ENCODE measurements around the gene LARGE2. TPM values are rescaled to one million over a fixed set of nuclear protein-coding genes. Genes with fewer than 3 reads are reported as not detected.

LARGE2 gene
- total RNA-seq, 1 donor from 2014 or later = 0.36 TPM

DNA sequence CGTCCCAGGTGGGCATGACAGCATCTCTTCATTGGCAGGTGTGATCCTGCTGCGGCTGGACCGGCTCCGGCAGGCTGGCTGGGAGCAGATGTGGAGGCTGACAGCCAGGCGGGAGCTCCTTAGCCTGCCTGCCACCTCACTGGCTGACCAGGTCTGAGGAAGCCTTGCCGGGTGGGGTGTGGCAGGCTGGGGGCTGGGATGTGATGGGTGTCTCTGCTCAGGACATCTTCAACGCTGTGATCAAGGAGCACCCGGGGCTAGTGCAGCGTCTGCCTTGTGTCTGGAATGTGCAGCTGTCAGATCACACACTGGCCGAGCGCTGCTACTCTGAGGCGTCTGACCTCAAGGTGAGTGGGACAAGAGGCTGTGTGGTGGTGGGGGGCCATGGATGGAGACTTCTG is 3.5 kb downstream of the LARGE2 start:
- Mint-ChIP-seq H3K4me1 (ENCODE audit: low read depth, unreplicated experiment) (peaks cover 8% of the 10 kb centered on the region), H3K27me3 (ENCODE audit: low read depth, unreplicated experiment) (peaks cover 24% of the 10 kb centered on the region), H3K36me3 (ENCODE audit: low read depth, unreplicated experiment) (peaks cover 2% of the 10 kb centered on the region), H3K9me3 (ENCODE audit: unreplicated experiment) (peaks cover 3% of the 10 kb centered on the region), H3K4me3 (ENCODE audit: unreplicated experiment) (no peak overlapping the region), H3K27ac (ENCODE audit: unreplicated experiment) (no peak overlapping the region)
- Histone ChIP-seq H3K4me1 (ENCODE audit: insufficient read depth, low read length) (no peaks in the 10 kb centered on the region), H3K27ac (ENCODE audit: low read depth, low read length) (no peak overlapping the region), H4K20me1 (ENCODE audit: insufficient read depth, low read length) (no peaks in the 10 kb centered on the region), H3K9me3 (ENCODE audit: insufficient read depth, low read depth, low read length) (no peaks in the 10 kb centered on the region), H3K27me3 (ENCODE audit: insufficient read depth, low read length) (peaks cover 29% of the 10 kb centered on the region), H3K4me2 (ENCODE audit: low read length) (no peak overlapping the region), H3K79me2 (ENCODE audit: insufficient read depth, low read length) (no peaks in the 10 kb centered on the region), H3K4me3 (ENCODE audit: insufficient read depth, low read depth, low read length) (no peak overlapping the region), H3K9ac (ENCODE audit: low read length) (no peak overlapping the region), H3K36me3 (ENCODE audit: insufficient read depth, low read length) (no peaks in the 10 kb centered on the region), H2AFZ (ENCODE audit: low read depth, low read length) (no peak overlapping the region)
- DNase-seq (ENCODE audit: low read depth) = no peak
- no peak for FAIRE-seq
- TF ChIP-seq, protein P1, sequence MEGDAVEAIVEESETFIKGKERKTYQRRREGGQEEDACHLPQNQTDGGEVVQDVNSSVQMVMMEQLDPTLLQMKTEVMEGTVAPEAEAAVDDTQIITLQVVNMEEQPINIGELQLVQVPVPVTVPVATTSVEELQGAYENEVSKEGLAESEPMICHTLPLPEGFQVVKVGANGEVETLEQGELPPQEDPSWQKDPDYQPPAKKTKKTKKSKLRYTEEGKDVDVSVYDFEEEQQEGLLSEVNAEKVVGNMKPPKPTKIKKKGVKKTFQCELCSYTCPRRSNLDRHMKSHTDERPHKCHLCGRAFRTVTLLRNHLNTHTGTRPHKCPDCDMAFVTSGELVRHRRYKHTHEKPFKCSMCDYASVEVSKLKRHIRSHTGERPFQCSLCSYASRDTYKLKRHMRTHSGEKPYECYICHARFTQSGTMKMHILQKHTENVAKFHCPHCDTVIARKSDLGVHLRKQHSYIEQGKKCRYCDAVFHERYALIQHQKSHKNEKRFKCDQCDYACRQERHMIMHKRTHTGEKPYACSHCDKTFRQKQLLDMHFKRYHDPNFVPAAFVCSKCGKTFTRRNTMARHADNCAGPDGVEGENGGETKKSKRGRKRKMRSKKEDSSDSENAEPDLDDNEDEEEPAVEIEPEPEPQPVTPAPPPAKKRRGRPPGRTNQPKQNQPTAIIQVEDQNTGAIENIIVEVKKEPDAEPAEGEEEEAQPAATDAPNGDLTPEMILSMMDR (IDR thresholded peaks at IDR 0.05; ENCODE audit: insufficient read depth, low read depth, low read length) = no peak
- no peak for TF ChIP-seq EZH2 (IDR thresholded peaks at IDR 0.05; ENCODE audit: insufficient read depth, low read length)

DNA sequence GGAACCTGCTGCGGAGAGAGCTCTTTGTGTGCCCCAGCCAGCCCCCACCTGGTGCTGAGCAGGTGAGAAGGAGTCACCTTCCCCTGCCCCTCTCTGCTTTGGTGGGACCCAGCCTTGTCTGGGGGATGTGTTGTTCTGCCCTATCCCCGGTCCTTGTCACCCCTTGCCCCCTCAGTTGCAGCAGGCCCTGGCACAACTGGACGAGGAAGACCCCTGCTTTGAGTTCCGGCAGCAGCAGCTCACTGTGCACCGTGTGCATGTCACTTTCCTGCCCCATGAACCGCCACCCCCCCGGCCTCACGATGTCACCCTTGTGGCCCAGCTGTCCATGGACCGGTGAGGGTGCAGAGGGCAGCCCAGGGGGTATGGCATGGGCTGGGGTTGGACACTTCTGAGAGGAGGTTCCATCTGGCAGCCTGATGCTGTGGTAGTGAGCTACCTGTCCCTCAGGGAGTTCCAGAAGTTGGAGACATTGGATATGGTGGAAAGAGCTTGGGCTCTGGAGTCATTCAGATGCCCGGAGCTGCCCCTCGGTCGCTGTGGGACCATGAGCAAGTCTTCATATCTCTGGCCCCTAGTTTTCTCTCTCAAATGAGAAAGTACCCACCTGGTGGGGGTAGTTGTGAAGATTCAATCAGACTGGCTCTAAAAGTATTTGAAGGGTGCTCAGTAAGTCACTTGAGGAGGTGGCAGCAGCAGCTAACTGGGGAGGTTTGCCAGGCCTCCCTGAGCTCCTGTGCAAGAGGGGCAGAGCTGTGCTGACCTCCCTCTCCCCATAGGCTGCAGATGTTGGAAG is 4.3 kb downstream of the LARGE2 start:
- no peak for DNase-seq (ENCODE audit: low read depth)
- Histone ChIP-seq H3K4me2 (ENCODE audit: low read length) (no peak overlapping the region), H3K4me3 (ENCODE audit: insufficient read depth, low read depth, low read length) (no peak overlapping the region), H3K27me3 (ENCODE audit: insufficient read depth, low read length) (peaks cover 23% of the 10 kb centered on the region), H3K9me3 (ENCODE audit: insufficient read depth, low read depth, low read length) (no peaks in the 10 kb centered on the region), H2AFZ (ENCODE audit: low read depth, low read length) (no peak overlapping the region), H3K79me2 (ENCODE audit: insufficient read depth, low read length) (no peaks in the 10 kb centered on the region), H3K36me3 (ENCODE audit: insufficient read depth, low read length) (peaks cover under 1% of the 10 kb centered on the region), H3K4me1 (ENCODE audit: insufficient read depth, low read length) (no peaks in the 10 kb centered on the region), H4K20me1 (ENCODE audit: insufficient read depth, low read length) (no peaks in the 10 kb centered on the region), H3K9ac (ENCODE audit: low read length) (no peak overlapping the region), H3K27ac (ENCODE audit: low read depth, low read length) (no peak overlapping the region)
- peaks cover 3% of the 10 kb centered on the region for H3K9me3 Mint-ChIP-seq (ENCODE audit: unreplicated experiment)
- peaks cover 19% of the 10 kb centered on the region for H3K27me3 Mint-ChIP-seq (ENCODE audit: low read depth, unreplicated experiment)
- H3K36me3 Mint-ChIP-seq (ENCODE audit: low read depth, unreplicated experiment) = peaks cover 8% of the 10 kb centered on the region
- FAIRE-seq = no peak
- H3K4me3 Mint-ChIP-seq (ENCODE audit: unreplicated experiment) = no peak overlapping the region
- no peak overlapping the region for H3K27ac Mint-ChIP-seq (ENCODE audit: unreplicated experiment)
- TF ChIP-seq, protein P1 (IDR thresholded peaks at IDR 0.05; ENCODE audit: insufficient read depth, low read depth, low read length) = no peak
- no peak for TF ChIP-seq EZH2 (IDR thresholded peaks at IDR 0.05; ENCODE audit: insufficient read depth, low read length)
- H3K4me1 Mint-ChIP-seq (ENCODE audit: low read depth, unreplicated experiment) = peaks cover 14% of the 10 kb centered on the region

DNA sequence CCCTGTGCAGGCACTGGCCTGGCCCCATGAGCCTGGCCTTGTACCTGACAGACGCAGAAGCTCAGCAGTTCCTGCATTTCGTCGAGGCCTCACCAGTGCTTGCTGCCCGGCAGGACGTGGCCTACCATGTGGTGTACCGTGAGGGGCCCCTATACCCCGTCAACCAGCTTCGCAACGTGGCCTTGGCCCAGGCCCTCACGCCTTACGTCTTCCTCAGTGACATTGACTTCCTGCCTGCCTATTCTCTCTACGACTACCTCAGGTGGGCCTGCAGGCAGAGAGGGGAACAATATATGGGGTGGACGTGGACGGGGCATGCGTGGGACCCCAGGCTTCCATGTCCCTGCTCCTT is 4.9 kb downstream of the LARGE2 start:
- Histone ChIP-seq H4K20me1 (ENCODE audit: insufficient read depth, low read length) (peaks cover 4% of the 10 kb centered on the region), H2AFZ (ENCODE audit: low read depth, low read length) (no peak overlapping the region), H3K27ac (ENCODE audit: low read depth, low read length) (no peak overlapping the region), H3K79me2 (ENCODE audit: insufficient read depth, low read length) (no peaks in the 10 kb centered on the region), H3K9me3 (ENCODE audit: insufficient read depth, low read depth, low read length) (no peaks in the 10 kb centered on the region), H3K9ac (ENCODE audit: low read length) (no peak overlapping the region), H3K4me3 (ENCODE audit: insufficient read depth, low read depth, low read length) (no peak overlapping the region), H3K27me3 (ENCODE audit: insufficient read depth, low read length) (peaks cover 19% of the 10 kb centered on the region), H3K36me3 (ENCODE audit: insufficient read depth, low read length) (peaks cover 4% of the 10 kb centered on the region), H3K4me1 (ENCODE audit: insufficient read depth, low read length) (no peaks in the 10 kb centered on the region), H3K4me2 (ENCODE audit: low read length) (no peak overlapping the region)
- no peak for FAIRE-seq
- no peak overlapping the region for H3K27ac Mint-ChIP-seq (ENCODE audit: unreplicated experiment)
- peaks cover 9% of the 10 kb centered on the region for H3K36me3 Mint-ChIP-seq (ENCODE audit: low read depth, unreplicated experiment)
- H3K9me3 Mint-ChIP-seq (ENCODE audit: unreplicated experiment) = peaks cover 3% of the 10 kb centered on the region
- H3K4me3 Mint-ChIP-seq (ENCODE audit: unreplicated experiment) = no peak overlapping the region
- H3K4me1 Mint-ChIP-seq (ENCODE audit: low read depth, unreplicated experiment) = peaks cover 14% of the 10 kb centered on the region
- TF ChIP-seq, protein P1 (IDR thresholded peaks at IDR 0.05; ENCODE audit: insufficient read depth, low read depth, low read length) = no peak
- TF ChIP-seq EZH2 (IDR thresholded peaks at IDR 0.05; ENCODE audit: insufficient read depth, low read length) = no peak
- DNase-seq (ENCODE audit: low read depth) = no peak
- peaks cover 19% of the 10 kb centered on the region for H3K27me3 Mint-ChIP-seq (ENCODE audit: low read depth, unreplicated experiment)

Measured in astrocyte (in vitro differentiated cells and primary cell).